Kidney epithelial cell (primary cell): Measurements from ENCODE around the gene CNBD2. TPM values are rescaled to one million over a fixed set of nuclear protein-coding genes. Genes with fewer than 3 reads are reported as not detected.
"Not testable (repeated sequence)": the region's sequence is repeated elsewhere in the genome, so short reads cannot be mapped to it uniquely, and the experiment has no call there.

Source experiments
- DNase-seq: peaks from one replicate; pipeline ENCODE4 v3.0.0-alpha.2; 2010; ENCODE audit warnings: low read depth
- H3K27me3 ChIP-seq: 2 replicates; pipeline ENCODE4 v1.6.0; 2011; ENCODE audit warnings: low read length; ENCODE audit not compliant: control insufficient read depth, insufficient read depth
- H3K36me3 ChIP-seq: 2 replicates; pipeline ENCODE4 v1.5.1; 2011; ENCODE audit warnings: low read length; ENCODE audit not compliant: control insufficient read depth, insufficient read depth
- H3K4me3 ChIP-seq: 2 replicates; pipeline ENCODE4 v1.5.1; 2011; ENCODE audit warnings: low read depth, mild to moderate bottlenecking, control low read depth, low read length
- total RNA-seq: library from RNA; depleted of rRNA; stranded (reverse); fragments of >200 nt; gene quantifications from 2 replicates; pipeline ENCODE4 v1.2.3, GENCODE V29; 2015
- TF ChIP-seq, protein P1 (sequence below): IDR thresholded peaks from 2 replicates; pipeline ENCODE4 v1.5.1; 2011; ENCODE audit warnings: mild to moderate bottlenecking, moderate library complexity, low read length, control low read depth, inconsistent platforms; ENCODE audit not compliant: insufficient read depth, poor library complexity, severe bottlenecking

The CNBD2 gene
- total RNA-seq, 1 donor from 2014 or later, result 5.6 TPM

DNA sequence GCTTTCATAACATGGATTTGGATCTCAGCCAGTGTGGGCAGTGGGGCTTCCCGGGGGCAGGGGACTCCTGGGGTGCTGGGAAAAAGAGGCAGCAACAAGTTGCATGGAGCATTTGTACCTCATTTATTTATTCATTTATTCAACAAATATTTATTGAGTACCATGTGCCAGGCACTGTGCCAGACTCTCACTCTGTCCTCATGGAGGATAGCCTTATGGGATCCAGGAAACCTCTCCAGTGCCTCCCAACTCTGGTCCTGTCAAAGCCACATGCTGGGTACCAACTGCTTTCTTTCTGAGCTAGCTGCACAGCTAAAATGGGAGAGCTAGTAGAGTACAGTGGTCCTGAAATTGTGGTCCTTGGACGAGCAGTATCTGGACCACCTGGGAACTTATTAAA, 98.4 kb downstream of the CNBD2 start:
- no peaks in the 10 kb centered on the region for H3K27me3 ChIP-seq
- TF ChIP-seq, protein P1, sequence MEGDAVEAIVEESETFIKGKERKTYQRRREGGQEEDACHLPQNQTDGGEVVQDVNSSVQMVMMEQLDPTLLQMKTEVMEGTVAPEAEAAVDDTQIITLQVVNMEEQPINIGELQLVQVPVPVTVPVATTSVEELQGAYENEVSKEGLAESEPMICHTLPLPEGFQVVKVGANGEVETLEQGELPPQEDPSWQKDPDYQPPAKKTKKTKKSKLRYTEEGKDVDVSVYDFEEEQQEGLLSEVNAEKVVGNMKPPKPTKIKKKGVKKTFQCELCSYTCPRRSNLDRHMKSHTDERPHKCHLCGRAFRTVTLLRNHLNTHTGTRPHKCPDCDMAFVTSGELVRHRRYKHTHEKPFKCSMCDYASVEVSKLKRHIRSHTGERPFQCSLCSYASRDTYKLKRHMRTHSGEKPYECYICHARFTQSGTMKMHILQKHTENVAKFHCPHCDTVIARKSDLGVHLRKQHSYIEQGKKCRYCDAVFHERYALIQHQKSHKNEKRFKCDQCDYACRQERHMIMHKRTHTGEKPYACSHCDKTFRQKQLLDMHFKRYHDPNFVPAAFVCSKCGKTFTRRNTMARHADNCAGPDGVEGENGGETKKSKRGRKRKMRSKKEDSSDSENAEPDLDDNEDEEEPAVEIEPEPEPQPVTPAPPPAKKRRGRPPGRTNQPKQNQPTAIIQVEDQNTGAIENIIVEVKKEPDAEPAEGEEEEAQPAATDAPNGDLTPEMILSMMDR, result no peak
- no peaks in the 10 kb centered on the region for H3K36me3 ChIP-seq
- no peak for DNase-seq
- H3K4me3 ChIP-seq, result no peak overlapping the region

DNA sequence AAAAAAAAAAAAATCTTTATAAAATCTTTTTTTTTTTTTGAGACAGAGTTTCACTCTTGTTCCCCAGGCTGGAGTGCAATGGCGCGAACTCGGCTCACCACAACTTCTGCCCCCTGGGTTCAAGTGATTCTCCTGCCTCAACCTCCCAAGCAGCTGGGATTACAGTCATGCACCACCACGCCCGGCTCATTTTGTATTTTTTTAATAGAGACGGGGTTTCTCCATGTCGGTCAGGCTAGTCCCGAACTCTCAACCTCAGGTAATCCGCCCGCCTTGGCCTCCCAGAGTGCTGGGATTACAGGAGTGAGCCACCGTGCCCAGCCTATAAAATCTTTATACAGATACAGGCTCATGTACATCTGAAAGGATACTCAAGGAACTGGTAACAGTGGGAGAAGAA, 100.1 kb downstream of the CNBD2 start:
- DNase-seq, H3K36me3 ChIP-seq: not testable (repeated sequence)

DNA sequence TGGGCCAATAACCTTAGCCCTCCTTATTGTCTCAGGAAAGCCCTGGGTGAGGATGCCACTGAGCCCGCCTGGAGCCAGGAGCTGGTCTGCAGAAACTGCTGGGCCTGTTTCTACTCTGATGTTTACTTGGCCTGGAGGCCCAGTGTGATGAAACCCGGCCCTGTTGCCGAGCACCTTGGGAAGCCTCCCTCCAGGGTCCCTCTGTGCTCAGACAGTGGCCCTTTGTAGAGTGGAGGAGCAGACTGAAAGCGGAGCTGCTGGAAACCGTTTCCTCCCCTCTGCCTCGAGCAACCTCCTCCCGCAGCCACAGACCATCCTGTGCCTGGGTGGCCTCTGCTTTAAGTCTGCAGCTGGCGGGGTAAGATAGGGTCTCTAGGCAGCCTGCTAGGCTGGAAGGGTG, 102.1 kb downstream of the CNBD2 start:
- Histone ChIP-seq H3K27me3 (no peaks in the 10 kb centered on the region), H3K4me3 (no peak overlapping the region), H3K36me3 (no peaks in the 10 kb centered on the region)
- TF ChIP-seq, protein P1, result no peak
- no peak for DNase-seq

More for the DNA sequence above, 100.1 kb downstream of the CNBD2 start:
- H3K4me3 ChIP-seq, H3K27me3 ChIP-seq: not testable (repeated sequence)

DNA sequence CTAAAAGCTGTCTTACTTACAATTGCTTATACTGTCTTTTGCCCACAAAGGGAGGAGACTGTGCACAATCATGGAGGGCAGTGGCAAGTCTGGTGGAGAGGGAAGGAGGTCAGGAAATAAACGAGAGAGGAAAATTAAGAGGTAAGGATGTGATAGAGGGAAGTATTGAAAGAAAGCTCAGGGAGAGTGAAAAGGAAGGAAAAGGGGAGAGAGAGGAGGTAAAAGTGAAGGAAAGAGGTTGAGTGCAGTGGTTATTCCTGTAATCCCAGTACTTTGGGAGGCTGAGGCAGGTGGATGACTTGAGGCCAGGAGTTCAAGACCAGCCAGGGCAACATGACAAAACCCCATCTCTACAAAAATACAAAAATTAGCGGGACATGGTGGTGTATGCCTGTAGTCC, 103.5 kb downstream of the CNBD2 start:
- no peak overlapping the region for H3K4me3 ChIP-seq
- DNase-seq, result no peak
- no peaks in the 10 kb centered on the region for H3K27me3 ChIP-seq
- H3K36me3 ChIP-seq, result no peaks in the 10 kb centered on the region
- TF ChIP-seq, protein P1, result no peak

DNA sequence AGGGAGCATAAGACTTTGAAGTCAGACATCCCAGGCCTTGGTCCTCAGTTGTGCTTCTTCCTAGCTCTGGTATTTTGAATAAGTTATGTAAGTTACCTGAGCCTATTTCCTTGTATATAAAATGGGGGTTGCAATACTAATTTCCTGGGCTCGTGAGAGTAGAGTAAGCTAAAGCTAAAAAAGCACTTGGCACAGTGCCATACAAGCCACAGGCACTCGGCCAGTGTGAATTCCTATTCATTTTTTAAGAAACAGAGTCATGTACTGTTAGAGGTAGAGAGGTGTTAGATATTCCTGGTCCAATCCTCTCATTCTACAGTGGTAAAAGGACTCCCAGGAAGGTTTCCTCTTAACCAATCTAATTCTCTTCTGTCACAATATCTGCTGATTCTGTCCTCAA, 106.6 kb downstream of the CNBD2 start:
- Histone ChIP-seq H3K4me3 (no peak overlapping the region), H3K36me3 (no peaks in the 10 kb centered on the region), H3K27me3 (no peaks in the 10 kb centered on the region)
- TF ChIP-seq, protein P1, result no peak
- no peak for DNase-seq

DNA sequence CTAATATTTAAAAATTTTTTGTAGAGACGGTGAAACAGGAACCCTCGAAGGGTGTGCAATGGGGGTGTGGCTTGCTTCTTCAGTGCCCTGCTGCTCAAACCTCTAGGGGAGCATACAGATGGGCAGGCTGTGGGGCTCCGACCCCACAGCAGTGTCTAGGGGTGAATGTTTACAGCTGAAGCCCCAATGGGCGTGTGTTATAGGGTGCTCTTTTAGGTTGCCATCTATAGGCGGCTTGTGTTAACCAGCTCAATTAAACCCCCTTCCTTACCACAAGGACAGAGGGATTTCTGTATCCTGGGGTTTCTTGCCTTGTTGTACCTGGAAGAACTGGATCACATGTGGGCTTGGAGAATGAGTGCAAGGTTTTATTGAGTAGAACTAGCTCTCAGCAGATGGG, 109.4 kb downstream of the CNBD2 start:
- DNase-seq, H3K27me3 ChIP-seq, H3K4me3 ChIP-seq, H3K36me3 ChIP-seq: not testable (repeated sequence)

DNA sequence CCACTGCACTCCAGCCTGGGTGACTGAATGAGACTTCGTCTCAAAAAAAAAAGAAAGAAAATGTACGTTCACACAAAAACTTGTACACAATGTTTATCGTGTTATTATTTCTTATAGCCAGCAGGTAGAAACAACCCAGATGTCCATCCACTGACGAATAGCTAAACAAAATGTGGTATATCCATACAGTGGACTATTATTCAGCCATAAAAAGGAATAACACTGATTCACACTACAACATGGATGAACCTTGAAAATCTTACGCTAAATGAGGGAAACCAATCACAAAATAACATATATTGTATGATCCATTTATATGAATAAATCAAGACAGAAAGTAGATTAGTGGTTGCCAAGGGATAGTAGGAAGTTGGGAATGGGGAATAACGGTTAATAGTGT, 111.1 kb downstream of the CNBD2 start:
- DNase-seq, result no peak

DNA sequence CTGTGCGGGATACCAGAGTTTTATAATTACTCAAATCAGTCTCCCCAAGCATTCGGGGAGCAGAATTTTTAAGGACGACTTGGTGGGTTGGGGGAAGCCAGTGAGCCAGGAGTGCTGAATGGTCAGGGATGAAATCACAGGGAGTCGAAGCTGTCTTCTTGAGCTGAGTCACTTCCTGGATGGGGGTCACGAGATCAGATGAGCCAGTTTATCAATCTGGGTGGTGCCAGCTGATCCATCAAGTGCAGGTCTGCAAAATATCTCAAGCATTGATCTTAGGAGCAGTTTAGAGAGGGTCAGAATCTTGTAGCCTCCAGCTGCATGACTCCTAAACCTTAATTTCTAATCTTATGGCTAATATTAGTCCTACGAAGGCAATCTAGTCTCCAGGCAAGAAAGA, 111.6 kb downstream of the CNBD2 start:
- H3K4me3 ChIP-seq, DNase-seq: not testable (repeated sequence)

More for the DNA sequence above, 111.1 kb downstream of the CNBD2 start:
- TF ChIP-seq, protein P1, result no peak
- no peaks in the 10 kb centered on the region for H3K27me3 ChIP-seq
- H3K36me3 ChIP-seq, result no peaks in the 10 kb centered on the region
- H3K4me3 ChIP-seq, result no peak overlapping the region

More for the DNA sequence above, 111.6 kb downstream of the CNBD2 start:
- H3K27me3 ChIP-seq, H3K36me3 ChIP-seq: not testable (repeated sequence)
